T-helper 1 cell (primary cell): Measurements from ENCODE around the gene GABRB2.
"Not testable (repeated sequence)": the region's sequence is repeated elsewhere in the genome, so short reads cannot be mapped to it uniquely, and the experiment has no call there.

Experiments
- DNase-seq, 5 donors: peaks; one replicate each; pipeline ENCODE4 v3.0.0-alpha.2; 2012 to 2020

The GABRB2 gene

DNA sequence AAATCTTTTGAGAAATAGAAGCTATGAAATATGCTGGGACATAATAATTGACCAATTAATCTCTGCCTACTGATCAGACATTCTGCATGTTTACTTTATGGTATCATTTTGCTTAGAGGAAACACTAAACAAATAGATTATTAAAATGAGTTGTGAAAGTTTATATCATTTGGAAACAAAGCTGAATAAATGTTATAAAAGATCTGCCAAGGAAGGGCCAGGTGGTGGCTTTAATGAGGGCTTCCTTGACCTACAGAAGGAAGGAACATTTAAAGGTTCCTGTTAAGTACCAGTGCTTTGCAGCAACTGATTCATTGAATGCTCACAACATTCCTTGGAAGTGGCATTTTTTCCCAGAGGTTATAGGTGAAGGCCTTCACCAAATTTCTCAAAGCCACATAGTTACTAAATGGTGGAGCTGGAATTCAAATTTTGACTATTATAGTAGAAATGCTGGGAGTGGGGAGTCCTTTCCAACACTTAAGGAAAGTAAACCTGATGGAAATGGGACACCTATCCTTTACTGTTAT is 250.7 kb downstream of the GABRB2 start:
- no peak for DNase-seq

DNA sequence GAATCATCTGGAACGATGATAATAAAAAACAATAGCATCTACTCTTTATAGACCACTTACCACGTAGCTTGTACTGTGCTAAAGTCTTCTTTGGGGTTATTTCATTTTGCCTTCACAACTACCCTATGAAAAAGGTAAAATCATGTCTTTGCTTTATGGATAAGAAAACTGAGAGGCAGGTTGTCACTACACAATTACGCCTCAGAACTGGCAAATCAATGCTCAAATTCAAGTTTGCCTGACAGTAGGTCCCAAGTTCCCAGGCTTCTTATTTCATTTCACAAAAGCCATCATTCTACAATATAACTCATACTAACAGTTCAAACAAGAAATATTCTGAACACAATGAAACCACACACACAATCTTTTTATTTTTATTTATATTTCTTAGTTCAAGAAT is 258.5 kb downstream of the GABRB2 start:
- DNase-seq: no peak

DNA sequence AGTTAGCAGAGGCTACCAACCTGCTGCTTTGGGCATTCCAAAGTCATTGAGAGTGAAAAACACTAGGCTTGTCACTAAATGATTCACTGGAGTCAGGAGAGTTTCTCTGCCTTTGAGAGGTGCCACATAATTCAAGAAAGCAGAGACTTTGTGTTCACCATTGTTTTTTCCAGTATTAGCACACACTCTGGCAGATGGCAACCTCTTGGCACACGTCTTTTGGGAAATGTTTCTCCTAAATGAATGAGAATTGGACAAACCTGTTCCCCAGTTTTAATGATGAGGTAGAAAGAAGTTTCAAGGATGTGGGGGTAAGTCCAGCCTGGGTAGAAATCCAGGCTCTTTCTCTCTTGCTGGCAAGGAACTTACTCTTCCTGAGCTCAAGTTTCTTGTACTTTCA is 259.1 kb downstream of the GABRB2 start:
- no peak for DNase-seq

DNA sequence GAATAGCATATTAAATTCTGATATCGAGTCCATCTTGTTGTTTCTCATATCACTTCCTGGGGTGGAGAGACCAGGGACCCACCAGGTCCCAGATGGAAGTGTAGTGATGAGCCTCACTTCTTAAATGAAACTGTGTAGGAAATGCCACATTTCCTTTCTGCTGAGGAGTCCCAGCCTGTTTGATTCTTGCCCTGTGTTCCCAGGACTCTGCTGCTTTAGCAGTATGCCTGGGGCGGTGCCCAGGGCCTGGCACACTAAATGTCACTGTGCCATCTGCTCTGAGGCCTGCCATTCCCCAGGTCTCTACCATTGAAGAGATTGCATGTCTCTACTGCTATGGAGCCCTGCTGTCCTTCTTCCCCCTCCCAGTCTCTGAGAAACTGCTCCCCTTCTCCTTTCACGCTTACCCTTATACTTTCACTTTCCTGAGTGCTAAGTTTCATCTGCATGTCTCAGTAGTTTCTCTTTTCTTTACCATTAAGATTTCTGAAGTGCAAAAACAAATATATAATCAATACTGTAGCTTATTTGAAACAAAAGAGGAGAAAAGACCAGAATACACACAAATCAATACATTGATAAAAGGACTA is 260.4 kb downstream of the GABRB2 start:
- no peak for DNase-seq

DNA sequence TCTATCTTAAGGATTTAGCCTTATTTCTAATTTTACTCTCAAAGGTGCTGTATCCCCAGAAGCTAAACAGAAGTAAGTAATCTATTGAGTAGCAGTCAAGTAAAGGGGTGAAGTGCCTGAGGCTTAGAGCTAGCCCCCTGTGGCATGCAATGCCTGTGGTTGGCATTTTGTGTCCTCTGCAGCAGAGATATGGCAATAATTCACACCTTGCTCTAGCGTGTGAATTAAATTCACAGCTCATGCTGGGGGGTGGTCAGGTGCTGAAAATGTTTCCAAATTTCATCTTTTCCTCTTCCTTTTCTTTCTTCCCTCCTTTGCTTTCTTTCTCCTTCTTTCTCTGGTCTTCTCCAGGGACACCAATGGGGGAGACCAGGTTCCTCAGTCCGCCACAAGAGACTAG is 262.1 kb downstream of the GABRB2 start:
- DNase-seq: no peak

DNA sequence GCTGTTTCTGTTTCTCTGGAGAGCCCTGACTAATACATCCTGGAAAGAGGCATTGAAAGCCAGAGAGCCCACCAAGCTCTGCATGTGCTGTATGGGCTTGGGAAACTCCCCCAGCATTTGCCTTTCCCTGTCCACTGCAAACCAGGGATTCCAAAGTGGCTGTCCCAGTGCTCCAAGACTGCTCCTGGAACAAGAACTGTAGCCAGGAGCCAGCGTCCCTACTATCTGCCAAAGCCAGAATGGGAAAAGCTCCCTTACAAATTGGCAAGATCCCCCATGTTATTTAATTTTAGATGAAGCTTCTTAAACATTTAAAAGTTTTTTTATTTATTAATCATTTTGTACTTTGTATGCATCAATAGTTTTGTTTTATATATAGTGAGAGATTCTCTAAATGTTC is 263.2 kb downstream of the GABRB2 start:
- no peak for DNase-seq

DNA sequence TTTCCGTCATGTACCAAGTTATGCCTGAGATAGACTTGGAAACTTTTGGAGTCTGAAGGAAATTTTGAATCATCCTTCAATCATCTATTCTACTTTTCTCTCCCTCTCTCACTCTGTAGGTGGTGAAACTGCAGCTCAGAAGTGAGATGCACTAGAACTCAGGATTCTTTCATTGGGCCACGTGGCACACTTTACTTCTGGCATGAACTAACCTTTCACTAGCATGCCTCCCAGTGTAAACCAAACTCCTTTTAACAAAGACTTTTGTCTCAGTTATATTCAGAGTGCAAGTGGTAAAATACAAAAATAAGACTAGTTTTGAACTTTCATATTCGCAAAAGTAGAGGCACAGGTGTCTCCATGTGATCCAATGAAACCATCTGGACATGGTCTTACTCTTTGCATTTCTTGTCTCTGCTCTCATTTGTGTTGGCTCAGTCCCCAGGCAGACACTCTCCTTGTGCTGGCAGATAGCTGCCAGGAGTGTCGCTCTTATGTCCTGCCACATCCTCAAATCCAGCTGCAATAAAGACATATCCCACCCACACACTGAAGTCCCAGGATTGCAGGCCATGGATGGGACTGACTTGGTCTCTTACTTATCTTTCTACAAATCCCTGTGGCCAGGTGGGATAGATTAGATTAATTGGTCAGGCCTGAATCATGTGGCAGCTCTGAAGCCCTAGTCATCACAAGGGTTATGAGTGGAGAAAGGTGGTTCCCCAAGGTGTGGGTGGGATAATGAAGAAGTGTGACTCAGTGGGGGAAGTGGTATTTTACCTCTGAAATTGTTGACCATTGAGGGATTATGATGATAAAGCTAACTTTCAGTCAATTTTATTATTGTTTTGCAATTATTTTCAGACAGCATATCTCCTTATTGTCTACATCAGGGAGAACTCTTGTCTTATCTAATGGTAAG is 267.5 kb downstream of the GABRB2 start:
- no peak for DNase-seq

DNA sequence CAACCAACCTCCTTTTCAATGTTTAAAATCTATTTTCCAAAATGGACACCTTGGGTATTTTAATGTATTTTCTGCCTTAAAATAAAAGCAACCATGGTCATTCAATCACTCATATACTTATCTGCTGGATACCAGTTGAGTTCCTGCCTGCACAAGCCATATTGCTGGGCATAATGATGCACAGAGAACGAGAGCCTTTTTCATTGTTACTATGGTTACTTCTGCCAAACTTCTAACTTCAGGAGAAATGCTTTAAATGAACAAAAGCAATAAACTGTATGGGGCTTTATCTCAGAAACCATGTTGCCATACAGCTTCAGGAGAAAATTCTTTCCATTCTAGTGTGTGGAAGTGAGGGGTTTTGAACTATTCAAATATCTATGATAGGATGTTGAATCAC is 269.5 kb downstream of the GABRB2 start:
- DNase-seq: no peak

DNA sequence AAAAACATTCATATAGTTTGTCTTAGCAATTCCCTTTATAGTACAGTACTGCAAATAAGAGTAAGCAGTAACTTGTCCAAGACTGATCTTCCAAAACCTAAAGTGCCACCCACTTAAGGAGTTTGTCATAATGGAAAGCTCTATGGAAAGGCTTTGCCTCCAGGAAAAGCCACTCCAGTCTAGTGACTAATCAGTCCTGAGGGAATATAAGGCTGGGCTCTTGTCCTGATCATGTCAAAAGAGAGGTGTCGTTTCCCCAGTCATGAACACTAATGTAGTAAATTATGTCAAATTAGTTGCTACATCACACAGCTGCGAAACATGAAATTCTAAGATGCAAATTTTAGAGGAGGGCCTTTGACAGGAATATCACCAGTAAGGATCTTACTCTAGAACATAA is 271.6 kb downstream of the GABRB2 start:
- no peak for DNase-seq

DNA sequence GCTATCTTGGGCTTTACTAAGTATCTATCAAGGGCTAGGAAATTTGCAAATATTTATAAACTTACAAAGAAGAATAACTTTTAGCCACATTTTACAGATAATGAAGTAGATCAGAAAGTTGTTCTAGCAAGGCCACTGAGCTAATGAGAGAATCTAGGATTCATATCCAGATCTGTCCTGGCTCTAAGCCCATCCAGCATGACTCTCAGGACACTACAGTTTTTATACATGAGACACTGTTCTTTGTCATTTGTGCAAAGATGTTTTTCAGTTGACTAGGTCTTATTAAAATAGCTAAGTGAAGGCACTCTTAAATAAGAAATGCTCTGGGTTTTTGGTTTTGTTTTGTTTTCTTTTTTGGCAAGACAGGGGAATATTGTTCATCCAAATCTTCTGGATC is 273.1 kb downstream of the GABRB2 start:
- DNase-seq: no peak

DNA sequence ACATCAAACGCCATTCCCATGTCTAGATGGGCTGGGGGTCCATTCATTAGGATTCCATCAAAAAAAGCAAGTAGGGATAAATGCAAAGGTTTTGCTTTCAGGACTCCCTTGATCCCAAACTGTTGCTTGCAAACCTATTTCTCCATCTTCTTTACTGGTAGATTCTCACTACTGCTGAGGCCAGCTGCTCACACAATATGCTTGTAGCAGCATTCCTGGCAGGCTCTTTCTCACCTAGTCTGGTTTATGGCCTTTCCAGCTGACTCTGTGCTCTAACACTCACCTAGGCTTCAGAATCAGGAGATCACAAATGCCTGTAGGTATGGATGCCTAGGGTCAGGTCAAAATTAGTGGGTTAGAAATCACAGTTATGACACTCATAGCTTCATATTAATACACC is 274.7 kb downstream of the GABRB2 start:
- DNase-seq: no peak

DNA sequence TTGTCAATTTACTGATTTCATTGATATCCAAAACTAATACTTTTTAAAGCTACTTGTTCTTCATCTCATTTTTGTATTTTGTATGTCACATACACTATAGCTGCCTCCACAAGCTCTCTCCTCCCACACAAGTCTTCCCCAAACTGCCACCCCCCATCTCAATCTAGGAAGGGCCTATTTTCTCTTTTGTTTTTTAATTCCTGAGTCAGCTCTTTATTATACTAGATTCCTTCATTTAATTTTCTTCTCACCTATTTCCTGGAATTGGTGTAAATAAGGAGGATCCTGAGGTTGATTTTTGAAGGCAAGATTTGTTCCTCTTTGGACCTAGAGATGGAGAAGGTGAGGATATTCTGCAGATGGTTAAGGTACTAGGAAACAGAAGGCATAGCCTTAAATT is 277.4 kb downstream of the GABRB2 start:
- no peak for DNase-seq

DNA sequence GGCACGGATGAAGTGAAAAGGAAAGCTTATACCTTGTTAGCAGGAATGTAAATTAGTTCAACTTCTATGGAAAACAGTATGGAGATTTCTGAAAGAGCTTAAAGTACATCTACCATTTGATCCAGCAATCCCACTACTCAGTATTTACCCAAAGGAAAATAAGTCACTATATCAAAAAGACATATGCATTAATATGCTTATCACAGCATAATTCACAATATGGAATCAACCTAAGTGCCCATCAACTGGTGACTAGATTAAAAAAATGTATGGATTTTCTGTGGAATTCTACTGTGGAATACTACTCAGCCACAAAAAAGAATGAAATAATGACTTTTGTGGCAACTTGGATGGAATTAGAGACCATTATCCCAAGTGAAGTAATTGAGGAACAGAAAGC is 279.6 kb downstream of the GABRB2 start:
- no peak for DNase-seq

DNA sequence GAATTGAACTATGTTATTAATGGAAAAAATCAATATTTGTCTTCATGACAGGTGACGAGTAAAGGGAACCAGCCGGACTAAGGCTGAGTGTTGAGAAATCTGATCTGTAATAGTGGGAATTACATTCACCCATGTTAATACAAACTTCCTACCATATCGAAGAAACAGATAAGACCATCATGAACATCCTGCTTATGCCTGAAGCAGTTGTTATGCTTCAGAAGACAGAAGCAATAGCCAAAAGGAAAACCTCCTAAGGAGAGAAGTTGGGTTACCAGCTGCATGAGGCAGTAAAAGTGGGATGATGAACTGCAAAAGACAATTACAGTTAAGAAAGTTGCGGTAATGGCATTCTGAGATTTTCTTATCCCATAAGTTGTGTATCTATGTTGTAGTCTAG is 281.5 kb downstream of the GABRB2 start:
- no peak for DNase-seq

DNA sequence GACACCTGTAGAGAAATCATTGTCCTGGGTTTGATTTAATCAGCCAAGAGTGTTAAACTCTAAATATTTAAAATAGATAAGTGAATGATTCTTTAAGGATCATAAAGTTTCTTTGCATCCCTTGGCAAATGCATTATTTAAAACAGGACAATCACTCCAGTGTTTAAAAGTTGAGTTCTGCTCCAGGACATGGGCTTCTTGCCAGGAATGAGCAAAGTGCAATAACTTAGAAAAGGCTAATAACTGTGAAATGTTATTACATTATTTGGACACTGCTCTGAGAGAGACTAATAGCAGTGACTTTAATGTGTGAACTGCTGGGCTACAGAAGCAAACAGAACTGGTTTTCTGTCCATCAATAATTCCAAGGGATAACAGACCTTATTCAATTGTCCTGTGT is 283.3 kb downstream of the GABRB2 start:
- no peak for DNase-seq

DNA sequence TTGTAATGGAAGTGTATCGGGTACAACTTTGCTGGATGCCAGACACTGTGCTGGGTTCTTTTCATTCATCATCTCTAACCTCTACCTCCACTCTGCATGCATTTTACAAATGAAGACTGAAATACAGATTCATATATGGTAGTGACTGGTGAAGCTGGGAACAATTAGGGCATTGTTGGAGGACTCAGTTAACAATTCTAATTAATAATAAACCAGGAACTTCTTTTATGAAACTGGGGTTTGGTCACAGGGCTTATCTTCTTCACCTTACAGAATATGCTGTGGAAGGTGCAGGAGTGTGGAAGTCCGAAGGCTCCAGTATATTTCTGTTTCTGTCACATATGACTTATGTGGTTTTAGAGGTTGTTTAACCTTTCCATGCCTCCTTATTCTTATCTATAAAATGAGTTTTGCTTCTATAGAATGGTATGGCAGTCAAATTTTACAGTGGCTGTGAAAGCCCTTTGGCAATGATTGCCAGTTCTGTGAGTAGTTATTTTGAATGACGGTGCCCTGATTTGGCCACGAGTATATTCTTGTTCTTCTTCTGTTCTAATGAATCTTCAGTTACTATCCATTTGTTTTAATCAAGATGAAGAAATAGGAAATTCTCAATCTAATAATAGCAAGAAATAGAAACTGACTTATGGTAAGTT is 284.7 kb downstream of the GABRB2 start:
- no peak for DNase-seq

DNA sequence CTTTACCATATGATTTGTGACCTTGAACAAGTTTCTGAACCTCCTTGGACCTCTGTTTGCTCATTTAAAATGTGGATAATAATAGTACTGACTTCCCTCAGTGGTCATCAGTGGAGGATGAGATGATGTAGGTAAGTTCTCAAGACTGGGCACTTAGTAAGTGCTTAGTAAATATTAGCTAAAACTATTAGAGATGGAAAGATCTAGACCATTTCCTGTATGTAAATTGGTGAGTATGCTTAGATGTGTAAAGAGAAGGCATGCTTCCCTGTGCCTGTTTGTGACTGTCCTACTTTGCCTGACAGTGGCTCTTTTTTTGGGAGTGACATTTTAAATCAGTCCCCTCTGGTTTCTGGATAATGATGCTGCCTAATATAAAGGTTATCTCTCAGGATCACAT is 288.1 kb downstream of the GABRB2 start:
- DNase-seq: no peak

DNA sequence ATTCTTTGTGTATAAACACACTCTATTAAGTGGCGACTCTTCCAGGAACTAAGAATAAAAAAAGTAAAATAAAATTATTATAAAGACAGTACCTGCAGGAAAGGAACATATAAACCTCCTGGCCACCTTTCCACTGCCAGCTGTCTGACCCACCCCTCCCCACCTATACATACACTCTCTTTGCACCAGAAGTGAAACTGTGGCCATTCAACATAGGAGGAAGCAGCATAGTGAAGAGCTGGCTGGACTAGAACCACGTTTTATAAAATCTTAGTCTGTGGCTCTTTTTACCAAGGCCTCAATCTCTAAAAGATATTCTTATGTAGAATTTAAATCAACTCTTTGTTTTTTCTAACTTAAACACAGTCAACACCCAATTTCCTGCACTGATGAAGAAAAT is 289.6 kb downstream of the GABRB2 start:
- no peak for DNase-seq

DNA sequence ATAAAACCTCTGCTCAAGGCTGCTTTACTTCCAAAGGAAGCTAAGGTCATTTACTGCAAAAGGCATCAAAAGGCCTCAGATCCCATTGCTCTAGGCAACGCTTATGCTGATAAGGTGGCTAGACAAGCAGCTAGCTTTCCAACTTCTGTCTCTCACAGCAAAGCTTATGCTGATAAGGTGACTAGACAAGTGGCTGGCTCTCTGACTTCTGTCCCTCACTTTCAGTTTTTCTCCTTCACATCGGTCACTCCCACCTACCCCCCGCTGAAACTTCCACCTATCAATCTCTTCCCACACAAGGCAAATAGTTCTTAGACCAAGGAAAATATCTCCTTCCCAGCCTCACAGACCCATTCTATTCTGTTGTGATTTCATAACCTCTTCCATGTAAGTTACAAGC is 293.6 kb downstream of the GABRB2 start:
- not testable (repeated sequence) for DNase-seq

DNA sequence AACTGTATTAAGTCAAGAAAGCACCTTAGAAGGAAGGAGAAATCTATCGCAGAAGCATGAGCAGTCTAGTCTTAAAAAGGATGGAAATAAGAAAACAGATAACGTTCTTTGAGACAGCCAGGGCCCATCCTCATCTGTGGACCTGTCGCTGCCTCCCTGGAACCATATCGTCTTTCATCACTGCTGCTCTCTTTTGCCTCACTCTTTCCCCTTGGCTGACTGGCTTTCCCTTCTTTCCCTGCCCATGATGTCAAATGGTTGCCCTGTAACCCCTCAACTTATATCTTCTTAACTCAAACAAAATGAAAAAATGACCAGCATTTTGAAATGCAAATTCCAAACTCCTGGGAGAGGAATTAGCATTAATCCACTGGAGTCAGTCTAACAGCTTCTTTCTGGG is 299.8 kb downstream of the GABRB2 start:
- DNase-seq: no peak

DNA sequence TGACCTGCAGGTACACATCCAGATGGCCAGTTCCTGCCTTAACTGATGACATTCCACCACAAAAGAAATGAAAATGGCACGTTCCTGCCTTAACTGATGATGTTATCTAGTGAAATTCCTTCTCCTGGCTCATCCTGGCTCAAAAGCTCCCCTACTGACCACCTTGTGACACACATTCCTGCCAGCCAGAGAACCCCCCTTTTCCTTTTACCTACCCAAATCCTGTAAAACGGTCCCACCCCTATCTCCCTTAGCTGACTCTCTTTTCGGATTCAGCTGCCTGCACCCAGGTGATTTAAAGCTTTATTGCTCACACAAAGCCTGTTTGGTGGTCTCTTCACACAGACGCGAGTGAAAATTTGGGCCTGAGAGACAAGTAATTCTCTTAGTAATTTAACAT is 300.7 kb downstream of the GABRB2 start:
- DNase-seq: not testable (repeated sequence)
